ENCODE data around the gene ZNF518B. TPM values are rescaled to one million over a fixed set of nuclear protein-coding genes. Genes with fewer than 3 reads are reported as not detected.

ZNF518B gene
- total and polyA plus RNA-seq, 8 donors: 17.3 to 28.2 (median 25.9) TPM

DNA sequence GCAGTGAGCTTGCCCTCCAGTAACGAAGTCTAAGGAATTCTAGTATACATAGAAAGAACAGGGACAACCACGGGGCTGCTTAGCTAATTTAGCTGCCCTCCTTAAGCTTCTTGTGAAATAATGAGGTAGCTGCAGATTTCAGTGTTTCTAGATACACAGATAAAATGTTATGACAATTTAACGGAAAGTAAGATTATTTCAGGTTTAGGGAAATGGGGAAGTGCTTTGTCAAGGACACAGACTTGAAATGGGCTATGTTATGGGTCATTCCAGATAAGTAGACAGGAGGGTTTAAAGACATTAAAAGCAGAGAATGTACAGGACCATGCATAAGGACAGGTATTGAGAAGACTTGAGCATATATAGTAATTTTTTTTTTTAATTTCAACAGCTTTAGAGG lies 34.2 kb upstream of the ZNF518B start:
- Histone ChIP-seq H3K4me1 (no peaks in the 10 kb centered on the region), H3K27ac (no peak overlapping the region), H3K4me3 (no peak overlapping the region), H3K9me3 (no peaks in the 10 kb centered on the region), H3K36me3 (no peaks in the 10 kb centered on the region), H3K27me3 (peaks cover 0 to 4% of the 10 kb centered on the region in 2 donors)
- ATAC-seq (no peak), DNase-seq (no peak)
- TF ChIP-seq, protein P1, sequence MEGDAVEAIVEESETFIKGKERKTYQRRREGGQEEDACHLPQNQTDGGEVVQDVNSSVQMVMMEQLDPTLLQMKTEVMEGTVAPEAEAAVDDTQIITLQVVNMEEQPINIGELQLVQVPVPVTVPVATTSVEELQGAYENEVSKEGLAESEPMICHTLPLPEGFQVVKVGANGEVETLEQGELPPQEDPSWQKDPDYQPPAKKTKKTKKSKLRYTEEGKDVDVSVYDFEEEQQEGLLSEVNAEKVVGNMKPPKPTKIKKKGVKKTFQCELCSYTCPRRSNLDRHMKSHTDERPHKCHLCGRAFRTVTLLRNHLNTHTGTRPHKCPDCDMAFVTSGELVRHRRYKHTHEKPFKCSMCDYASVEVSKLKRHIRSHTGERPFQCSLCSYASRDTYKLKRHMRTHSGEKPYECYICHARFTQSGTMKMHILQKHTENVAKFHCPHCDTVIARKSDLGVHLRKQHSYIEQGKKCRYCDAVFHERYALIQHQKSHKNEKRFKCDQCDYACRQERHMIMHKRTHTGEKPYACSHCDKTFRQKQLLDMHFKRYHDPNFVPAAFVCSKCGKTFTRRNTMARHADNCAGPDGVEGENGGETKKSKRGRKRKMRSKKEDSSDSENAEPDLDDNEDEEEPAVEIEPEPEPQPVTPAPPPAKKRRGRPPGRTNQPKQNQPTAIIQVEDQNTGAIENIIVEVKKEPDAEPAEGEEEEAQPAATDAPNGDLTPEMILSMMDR (IDR thresholded peaks at IDR 0.05): no peak
- intact Hi-C loops (cut with DNase I): no loop called here

DNA sequence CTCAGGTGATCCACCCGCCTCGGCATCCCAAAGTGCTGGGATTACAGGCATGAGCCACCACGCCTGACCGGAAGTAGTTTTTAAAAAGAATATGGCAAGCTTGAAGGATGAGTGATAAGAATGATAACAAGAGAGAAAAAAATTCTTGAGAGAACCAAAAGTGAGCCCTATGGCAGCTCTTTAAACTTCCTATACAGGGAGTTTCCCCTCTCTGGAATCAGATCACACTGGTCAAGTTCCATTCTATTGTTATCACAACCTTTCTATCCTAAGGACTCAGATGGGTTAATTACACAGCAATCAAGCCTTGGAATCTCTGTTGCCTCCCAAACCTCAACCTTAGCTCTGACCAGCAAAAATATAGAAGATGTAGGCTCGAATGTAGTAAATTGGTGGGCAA lies 33.8 kb upstream of the ZNF518B start:
- H3K27ac ChIP-seq: no peak overlapping the region
- ATAC-seq (no peak), DNase-seq (no peak)
- no peaks in the 10 kb centered on the region for H3K36me3 ChIP-seq
- no peaks in the 10 kb centered on the region for H3K9me3 ChIP-seq
- TF ChIP-seq, protein P1 (IDR thresholded peaks at IDR 0.05): no peak
- H3K27me3 ChIP-seq: peaks cover 0 to 4% of the 10 kb centered on the region in 2 donors
- no peak overlapping the region for H3K4me3 ChIP-seq
- H3K4me1 ChIP-seq: no peaks in the 10 kb centered on the region
- intact Hi-C loops (cut with DNase I): no loop called here

DNA sequence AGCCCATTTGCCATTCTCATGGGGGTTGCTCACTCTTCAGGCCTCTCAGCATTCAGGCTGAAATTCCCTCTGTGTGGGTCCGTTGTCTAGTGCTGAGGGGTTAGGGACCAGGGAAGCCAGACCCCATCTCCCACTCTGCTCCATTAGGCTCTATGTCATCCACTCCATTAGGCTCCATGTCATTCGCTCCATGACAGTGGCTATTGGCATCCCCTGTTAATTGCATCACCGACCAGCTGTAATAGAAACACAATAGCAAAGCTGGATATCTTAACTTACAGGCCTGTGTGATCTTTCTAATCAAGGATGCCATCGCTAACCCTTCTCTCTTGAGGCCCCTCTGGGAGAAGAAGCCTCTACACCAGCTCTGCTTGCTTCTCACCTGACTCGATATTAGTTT lies 25.7 kb upstream of the ZNF518B start:
- intact Hi-C loops (cut with DNase I): no loop called here
- no peak for ATAC-seq
- TF ChIP-seq, protein P1 (IDR thresholded peaks at IDR 0.05): no peak
- Histone ChIP-seq H3K4me1 (no peaks in the 10 kb centered on the region), H3K36me3 (no peaks in the 10 kb centered on the region), H3K9me3 (no peaks in the 10 kb centered on the region), H3K27ac (no peak overlapping the region), H3K27me3 (no peaks in the 10 kb centered on the region), H3K4me3 (no peak overlapping the region)
- no peak for DNase-seq

DNA sequence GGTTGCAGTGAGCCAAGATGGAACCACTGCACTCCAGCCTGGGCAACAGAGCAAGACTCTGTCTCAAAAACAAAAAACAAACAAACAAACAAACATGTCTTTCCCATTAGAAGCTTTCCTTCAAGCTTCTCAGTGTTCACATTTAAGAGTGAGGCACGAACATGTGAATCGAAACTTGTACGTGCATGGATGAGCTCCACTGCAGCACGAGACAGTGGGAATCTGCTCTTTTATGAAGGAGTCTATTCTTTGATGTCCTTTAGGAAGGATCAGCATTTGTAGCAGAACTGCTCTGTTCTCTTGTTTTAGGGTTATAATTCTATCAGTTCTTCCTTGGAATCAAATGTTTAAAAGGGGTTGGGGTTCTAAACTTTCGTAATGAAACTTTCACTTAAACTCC lies 23.4 kb upstream of the ZNF518B start:
- ATAC-seq (no peak), DNase-seq (no peak)
- Histone ChIP-seq H3K27ac (no peak overlapping the region), H3K4me3 (no peak overlapping the region), H3K4me1 (no peaks in the 10 kb centered on the region), H3K27me3 (no peaks in the 10 kb centered on the region), H3K36me3 (no peaks in the 10 kb centered on the region), H3K9me3 (no peaks in the 10 kb centered on the region)
- intact Hi-C loops (cut with DNase I): no loop called here
- TF ChIP-seq, protein P1 (IDR thresholded peaks at IDR 0.05): no peak

DNA sequence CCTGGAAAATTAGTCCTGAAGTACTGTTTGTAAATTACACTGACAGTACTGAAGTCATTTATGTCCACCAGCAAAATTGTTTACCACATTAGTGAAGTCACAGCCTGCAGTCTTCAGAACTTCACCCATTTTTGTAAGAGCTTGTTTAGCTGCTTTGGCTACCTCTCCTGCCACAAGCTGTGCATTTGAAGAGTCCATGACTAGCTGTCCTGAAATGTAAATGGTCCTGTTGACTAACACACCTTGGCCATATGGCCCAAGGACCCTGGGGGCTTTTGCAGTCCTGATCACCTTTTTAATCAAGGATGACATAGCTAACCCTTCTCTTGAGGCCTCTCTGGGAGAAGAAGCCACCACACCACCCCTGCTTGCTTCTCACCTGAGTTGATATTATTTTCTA lies 21.4 kb upstream of the ZNF518B start:
- DNase-seq: no peak
- intact Hi-C loops (cut with DNase I): no loop called here
- Histone ChIP-seq H3K36me3 (no peaks in the 10 kb centered on the region), H3K4me1 (no peaks in the 10 kb centered on the region), H3K27ac (no peak overlapping the region), H3K4me3 (no peak overlapping the region), H3K27me3 (no peaks in the 10 kb centered on the region), H3K9me3 (no peaks in the 10 kb centered on the region)
- ATAC-seq: no peak
- TF ChIP-seq, protein P1 (IDR thresholded peaks at IDR 0.05): no peak
